ENCODE measurements around the gene COG8. TPM values are rescaled to one million over a fixed set of nuclear protein-coding genes. Genes with fewer than 3 reads are reported as not detected.

Gene COG8
- 42.5 and 57.3 TPM in 2 replicates for total RNA-seq (ENCODE audit: low replicate concordance)
- long read RNA-seq, transcript COG8-202 (4 exons, 1,731 nt), result major isoform, 12 of 27 reads
- long read RNA-seq, partial matches to known transcripts, result 9 of 27 reads
- long read RNA-seq, other reads (novel, unspliced or antisense), result 6 of 27 reads

- H3K27ac Mint-ChIP-seq, result peak within 1 kb of the TSS; percentile 98
- no peaks in the 10 kb centered on the region for H3K9me3 Mint-ChIP-seq
- H3K36me3 Mint-ChIP-seq, result peaks cover 19% of the 10 kb centered on the region
- peaks cover 27% of the 10 kb centered on the region for H3K4me1 Mint-ChIP-seq (ENCODE audit: unreplicated experiment)
- peak within 1 kb of the TSS; percentile 100 for H3K4me3 Mint-ChIP-seq
- peak; percentile 94 for DNase-seq (ENCODE audit: extremely low spot score, unreplicated experiment)
- no peaks in the 10 kb centered on the region for H3K27me3 Mint-ChIP-seq
- TF ChIP-seq CTCF (conservative IDR thresholded peaks at IDR 0.05), result peak; percentile 93
Measured at GRCh38 chr16:69339289-69340094, at the start of gene COG8, which contains the start of gene NIP7. COG8 (minus strand) TSS chr16:69339564; CDS start chr16:69339552, 12 bp downstream. NIP7 (plus strand) TSS chr16:69339772; CDS start chr16:69339830, 58 bp downstream.

- Mint-ChIP-seq H3K27me3 (no peaks in the 10 kb centered on the region), H3K36me3 (peaks cover 13% of the 10 kb centered on the region), H3K27ac (no peak overlapping the region), H3K4me3 (peak overlapping the region; percentile 95), H3K9me3 (no peaks in the 10 kb centered on the region), H3K4me1 (ENCODE audit: unreplicated experiment) (peaks cover 11% of the 10 kb centered on the region)
- TF ChIP-seq CTCF (conservative IDR thresholded peaks at IDR 0.05), result no peak
- DNase-seq (ENCODE audit: extremely low spot score, unreplicated experiment), result no peak
Measured at GRCh38 chr16:69386596-69386995, 47.2 kb upstream of the COG8 start.

GRCh38 chr16:69384974-69385373, 45.6 kb upstream of the COG8 start:
- Mint-ChIP-seq H3K27me3 (no peaks in the 10 kb centered on the region), H3K4me1 (ENCODE audit: unreplicated experiment) (peaks cover 11% of the 10 kb centered on the region), H3K36me3 (peaks cover 13% of the 10 kb centered on the region), H3K4me3 (peak overlapping the region; percentile 95), H3K9me3 (no peaks in the 10 kb centered on the region), H3K27ac (peak overlapping the region; percentile 87)
- DNase-seq (ENCODE audit: extremely low spot score, unreplicated experiment), result no peak
- TF ChIP-seq CTCF (conservative IDR thresholded peaks at IDR 0.05), result no peak

- H3K27me3 Mint-ChIP-seq, result no peaks in the 10 kb centered on the region
- H3K4me1 Mint-ChIP-seq (ENCODE audit: unreplicated experiment), result peaks cover 11% of the 10 kb centered on the region
- peaks cover 27% of the 10 kb centered on the region for H3K36me3 Mint-ChIP-seq
- no peak overlapping the region for H3K4me3 Mint-ChIP-seq
- H3K9me3 Mint-ChIP-seq, result no peaks in the 10 kb centered on the region
- no peak overlapping the region for H3K27ac Mint-ChIP-seq
- no peak for TF ChIP-seq CTCF (conservative IDR thresholded peaks at IDR 0.05)
- DNase-seq (ENCODE audit: extremely low spot score, unreplicated experiment), result no peak
Measured at GRCh38 chr16:69382421-69382820, 43.1 kb upstream of the COG8 start.

GRCh38 chr16:69381231-69381630, 41.9 kb upstream of the COG8 start:
- Mint-ChIP-seq H3K36me3 (peaks cover 29% of the 10 kb centered on the region), H3K9me3 (no peaks in the 10 kb centered on the region), H3K4me1 (ENCODE audit: unreplicated experiment) (peaks cover 11% of the 10 kb centered on the region), H3K4me3 (no peak overlapping the region), H3K27me3 (no peaks in the 10 kb centered on the region), H3K27ac (no peak overlapping the region)
- no peak for DNase-seq (ENCODE audit: extremely low spot score, unreplicated experiment)
- TF ChIP-seq CTCF (conservative IDR thresholded peaks at IDR 0.05), result no peak

Measured in type B pancreatic cell (in vitro differentiated cells).